Gastrocnemius medialis (tissue), 4 donors: Measurements from ENCODE around the gene TNNT1.

Source experiments
- CTCF ChIP-seq, 5 experiments: fragments of 450-650 bp in 3 of 5; fragments of 200-600 bp in 2 of 5; sonication (generic) in 2 of 5; IDR thresholded peaks in 4 of 5; conservative IDR thresholded peaks in 1 of 5; 1 replicate in 4 of 5; 2 replicates in 1 of 5; pipeline ENCODE4 v1.5.1; 2016 to 2019; ENCODE audit warnings: antibody characterized with exemption in 5 of 5, mild to moderate bottlenecking in 3 of 5, moderate library complexity in 3 of 5
- POLR2A ChIP-seq, 2 donors: fragments of 450-650 bp; IDR thresholded peaks; one replicate each; pipeline ENCODE4 v1.6.1; 2017; ENCODE audit warnings: antibody characterized with exemption in 2 of 2, mild to moderate bottlenecking in 2 of 2, moderate library complexity in 2 of 2

GRCh38 chr19:55188625-55189024 is 39.6 kb upstream of the TNNT1 start:
- TF ChIP-seq CTCF (IDR thresholded peaks at IDR 0.05 in 4 of 5, conservative IDR thresholded peaks at IDR 0.05 in 1 of 5) = no peak
- no peak for TF ChIP-seq POLR2A (IDR thresholded peaks at IDR 0.05)
